Thyroid gland (tissue), 4 donors: ENCODE measurements around the gene TMEM121. TPM values are rescaled to one million over a fixed set of nuclear protein-coding genes. Genes with fewer than 3 reads are reported as not detected.
A peak's percentile ranks its signal among the peaks of the same experiment; 100 is the strongest.

ENCODE experiments used
- DNase-seq, 2 donors: peaks; one replicate each; pipeline ENCODE4 v3.0.0-alpha.2; 2019
- H3K27ac ChIP-seq, 3 donors: fragments of 200-600 bp; sonication (generic); 1 replicate in 2 of 3; 2 replicates in 1 of 3; pipeline ENCODE4 v1.5.1; 2016 to 2019; ENCODE audit warnings: mild to moderate bottlenecking in 1 of 3, moderate library complexity in 1 of 3
- H3K27me3 ChIP-seq: fragments of 200-600 bp; sonication (generic); one replicate; pipeline ENCODE4 v1.5.1; 2019
- H3K36me3 ChIP-seq, 2 donors: fragments of 200-600 bp; sonication (generic); one replicate each; pipeline ENCODE4 v1.5.1; 2016 to 2019
- H3K4me1 ChIP-seq, 2 donors: fragments of 200-600 bp; sonication (generic); one replicate each; pipeline ENCODE4 v1.5.1; 2017 to 2019
- H3K4me3 ChIP-seq, 3 donors: fragments of 200-600 bp; sonication (generic); replicated peaks in 1 of 3; 1 replicate in 2 of 3; 2 replicates in 1 of 3; pipeline ENCODE4 v1.5.1; 2016; ENCODE audit warnings: mild to moderate bottlenecking in 1 of 3
- H3K9me3 ChIP-seq: fragments of 200-600 bp; sonication (generic); one replicate; pipeline ENCODE4 v1.5.1; 2017
- POLR2A ChIP-seq, 2 donors: fragments of 450-650 bp; IDR thresholded peaks; one replicate each; pipeline ENCODE4 v1.6.1; 2017; ENCODE audit warnings: antibody characterized with exemption in 2 of 2, mild to moderate bottlenecking in 2 of 2, moderate library complexity in 1 of 2
- WGBS, 2 donors: methylation state at CpG; one replicate each; pipeline ENCODE4 v1.1.5; 2017; 5-methylcytosine and 5-hydroxymethylcytosine counted together
- intact Hi-C: fragments of 100-400 bp; cut with DNase I; formaldehyde crosslinking; loops from one replicate; pipeline ENCODE4 v1.15.1; 2023
- total RNA-seq, 4 donors: library from RNA; depleted of rRNA; stranded (reverse); fragments of >200 nt; gene quantifications; one replicate each; pipeline ENCODE4 v1.2.3, GENCODE V29; 2016
- TF ChIP-seq, protein P1 (sequence below), 6 experiments: fragments of 200-600 bp in 3 of 6; fragments of 450-650 bp in 3 of 6; sonication (generic) in 3 of 6; IDR thresholded peaks; one replicate each; pipeline ENCODE4 v1.5.1; 2016 to 2019; ENCODE audit warnings: antibody characterized with exemption in 6 of 6, mild to moderate bottlenecking in 2 of 6, inconsistent platforms in 1 of 6, moderate library complexity in 1 of 6

The TMEM121 gene
- total RNA-seq = 10 to 100 TPM in 3 of 4 donors, 1 to 10 TPM in 1; 9.3 to 19.1 (median 15.2) TPM

GRCh38 chr14:105525861-105526775 lies at the start of gene TMEM121:
TMEM121 (plus strand) TSS chr14:105526583; CDS start chr14:105528835, 2,252 bp downstream.
- WGBS, 2 donors = 2 to 3% methylated on average over 9 to 12 of the region's 88 CpGs
- Histone ChIP-seq H3K27ac (no peak within 1 kb of the TSS), H3K27me3 (no peaks in the 10 kb centered on the region), H3K4me1 (peaks cover 15 to 24% of the 10 kb centered on the region in 2 donors), H3K36me3 (no peaks in the 10 kb centered on the region), H3K9me3 (no peaks in the 10 kb centered on the region), H3K4me3 (peak within 1 kb of the TSS in 2 of 3 donors; percentile 32 to 69)
- TF ChIP-seq, protein P1, sequence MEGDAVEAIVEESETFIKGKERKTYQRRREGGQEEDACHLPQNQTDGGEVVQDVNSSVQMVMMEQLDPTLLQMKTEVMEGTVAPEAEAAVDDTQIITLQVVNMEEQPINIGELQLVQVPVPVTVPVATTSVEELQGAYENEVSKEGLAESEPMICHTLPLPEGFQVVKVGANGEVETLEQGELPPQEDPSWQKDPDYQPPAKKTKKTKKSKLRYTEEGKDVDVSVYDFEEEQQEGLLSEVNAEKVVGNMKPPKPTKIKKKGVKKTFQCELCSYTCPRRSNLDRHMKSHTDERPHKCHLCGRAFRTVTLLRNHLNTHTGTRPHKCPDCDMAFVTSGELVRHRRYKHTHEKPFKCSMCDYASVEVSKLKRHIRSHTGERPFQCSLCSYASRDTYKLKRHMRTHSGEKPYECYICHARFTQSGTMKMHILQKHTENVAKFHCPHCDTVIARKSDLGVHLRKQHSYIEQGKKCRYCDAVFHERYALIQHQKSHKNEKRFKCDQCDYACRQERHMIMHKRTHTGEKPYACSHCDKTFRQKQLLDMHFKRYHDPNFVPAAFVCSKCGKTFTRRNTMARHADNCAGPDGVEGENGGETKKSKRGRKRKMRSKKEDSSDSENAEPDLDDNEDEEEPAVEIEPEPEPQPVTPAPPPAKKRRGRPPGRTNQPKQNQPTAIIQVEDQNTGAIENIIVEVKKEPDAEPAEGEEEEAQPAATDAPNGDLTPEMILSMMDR (IDR thresholded peaks at IDR 0.05) = no peak
- no peak for TF ChIP-seq POLR2A (IDR thresholded peaks at IDR 0.05)
- intact Hi-C loops = loop anchor here (5.0 kb wide), 1 partner anchor 154 kb away; no protein-coding TSS in a partner anchor
- peak; percentile 17 to 38 for DNase-seq

DNA sequence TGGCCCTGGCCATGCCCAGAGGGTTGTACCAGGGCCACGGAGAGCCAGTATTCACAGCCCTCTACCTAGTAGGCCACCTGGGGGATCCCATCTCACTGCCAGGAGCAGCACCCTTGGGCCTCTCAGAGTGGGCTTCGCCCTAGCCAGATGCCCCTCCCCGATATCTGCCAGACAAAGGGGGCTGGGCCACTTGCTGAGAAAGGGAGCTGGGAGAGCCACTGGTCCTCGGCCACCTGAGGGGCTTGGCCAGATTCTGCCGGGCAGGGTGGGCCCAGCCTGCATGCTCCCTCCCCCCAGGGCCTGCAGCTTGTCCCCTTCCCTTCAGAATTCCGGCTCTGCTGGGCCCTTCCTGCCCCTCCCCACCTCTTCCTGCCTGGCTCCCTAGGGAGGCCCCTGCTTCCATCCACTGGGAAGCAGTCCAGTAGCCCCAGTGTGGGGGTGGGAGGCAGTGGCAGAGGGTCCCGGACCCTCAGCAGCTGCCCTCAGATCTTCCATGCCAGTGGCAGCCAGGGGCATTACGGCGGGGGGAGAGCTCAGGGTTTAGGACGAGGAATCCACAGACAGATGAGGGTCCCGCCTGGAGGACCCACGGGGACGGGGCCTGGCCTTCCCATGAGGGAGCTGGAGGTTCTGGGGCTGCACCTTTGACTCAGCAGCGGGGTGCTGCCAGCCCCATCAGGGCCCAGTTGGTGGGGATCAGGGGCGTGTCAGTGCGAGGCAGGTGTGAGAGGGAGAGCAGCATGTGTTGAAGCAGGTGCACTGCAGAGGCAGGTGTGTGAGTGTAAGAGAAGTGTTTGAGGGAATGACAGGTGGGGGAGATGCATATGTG lies 49.3 kb upstream of the TMEM121 start:
- peaks cover 4 to 6% of the 10 kb centered on the region in 2 donors for H3K36me3 ChIP-seq
- intact Hi-C loops = loop anchor here (10.0 kb wide), 1 partner anchor 402 kb away; no protein-coding TSS in a partner anchor
- TF ChIP-seq, protein P1 (IDR thresholded peaks at IDR 0.05) = no peak
- no peak for TF ChIP-seq POLR2A (IDR thresholded peaks at IDR 0.05)
- H3K4me3 ChIP-seq = peak overlapping the region in 1 of 3 donors; percentile 69
- H3K27ac ChIP-seq = peak overlapping the region; percentile 79 to 94 (median 92)
- peaks cover 52 to 61% of the 10 kb centered on the region in 2 donors for H3K4me1 ChIP-seq
- no peak for DNase-seq
- H3K9me3 ChIP-seq = no peaks in the 10 kb centered on the region
- WGBS, 2 donors = 27 to 55% methylated on average over 8 to 15 of the region's 16 CpGs
- H3K27me3 ChIP-seq = no peaks in the 10 kb centered on the region

GRCh38 chr14:105477660-105478397 lies 48.6 kb upstream of the TMEM121 start:
- Histone ChIP-seq H3K4me3 (no peak overlapping the region), H3K27ac (peak overlapping the region in 1 of 3 donors; percentile 79), H3K4me1 (peaks cover 52 to 61% of the 10 kb centered on the region in 2 donors), H3K9me3 (no peaks in the 10 kb centered on the region), H3K36me3 (peaks cover 4 to 6% of the 10 kb centered on the region in 2 donors), H3K27me3 (no peaks in the 10 kb centered on the region)
- WGBS, 2 donors = 65 to 67% methylated on average over 19 to 45 of the region's 56 CpGs
- DNase-seq = no peak
- TF ChIP-seq, protein P1 (IDR thresholded peaks at IDR 0.05) = no peak
- intact Hi-C loops = loop anchor here (10.0 kb wide), 1 partner anchor 403 kb away; no protein-coding TSS in a partner anchor

DNA sequence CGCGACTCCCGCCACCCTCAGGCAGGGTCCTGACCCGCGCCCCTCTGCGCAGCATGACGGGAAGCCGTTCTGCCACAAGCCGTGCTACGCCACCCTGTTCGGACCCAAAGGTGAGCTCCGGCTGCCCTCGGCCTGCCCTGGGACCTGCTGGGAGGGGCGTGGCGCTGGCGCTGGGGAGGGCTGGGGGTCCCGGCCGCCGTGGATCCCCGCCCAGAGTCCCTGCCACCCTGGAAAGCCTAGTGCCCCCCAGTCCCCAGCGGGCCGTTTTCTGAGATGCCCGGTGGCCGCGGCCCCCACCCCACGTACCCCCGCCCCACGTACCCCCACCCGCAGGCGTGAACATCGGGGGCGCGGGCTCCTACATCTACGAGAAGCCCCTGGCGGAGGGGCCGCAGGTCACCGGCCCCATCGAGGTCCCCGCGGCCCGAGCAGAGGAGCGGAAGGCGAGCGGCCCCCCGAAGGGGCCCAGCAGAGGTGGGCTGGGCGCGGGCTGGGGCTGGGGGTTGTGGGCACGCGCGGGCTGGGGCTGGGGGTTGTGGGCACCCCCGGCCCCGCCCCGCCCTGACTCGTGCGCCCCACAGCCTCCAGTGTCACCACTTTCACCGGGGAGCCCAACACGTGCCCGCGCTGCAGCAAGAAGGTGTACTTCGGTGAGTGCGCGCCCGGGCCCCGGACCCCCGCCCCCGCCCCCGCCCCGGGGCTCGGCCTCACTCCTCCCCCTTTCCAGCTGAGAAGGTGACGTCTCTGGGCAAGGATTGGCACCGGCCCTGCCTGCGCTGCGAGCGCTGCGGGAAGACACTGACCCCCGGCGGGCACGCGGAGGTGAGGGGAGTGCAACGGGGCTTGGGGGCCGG lies 47.8 kb upstream of the TMEM121 start:
- H3K4me3 ChIP-seq = no peak overlapping the region
- H3K27ac ChIP-seq = no peak overlapping the region
- H3K9me3 ChIP-seq = no peaks in the 10 kb centered on the region
- H3K36me3 ChIP-seq = peaks cover 4 to 6% of the 10 kb centered on the region in 2 donors
- 47% methylated on average over 7 of the region's 81 CpGs; no CpG with 5 or more reads in 1 of the 2 donors for WGBS, 2 donors
- no peak for DNase-seq
- TF ChIP-seq, protein P1 (IDR thresholded peaks at IDR 0.05) = no peak
- no peak for TF ChIP-seq POLR2A (IDR thresholded peaks at IDR 0.05)
- H3K4me1 ChIP-seq = peaks cover 52 to 61% of the 10 kb centered on the region in 2 donors
- intact Hi-C loops = loop anchor here (10.0 kb wide), 1 partner anchor 404 kb away; no protein-coding TSS in a partner anchor
- no peaks in the 10 kb centered on the region for H3K27me3 ChIP-seq
